Neuronal stem cell (in vitro differentiated cells): ENCODE measurements around the gene NOP16.

Source experiments
- DNase-seq: peaks from one replicate; pipeline ENCODE4 v3.0.0-alpha.2; 2013; ENCODE audit warnings: low spot score
- H2AFZ ChIP-seq: one replicate; pipeline ENCODE4 v1.6.1; 2013; ENCODE audit warnings: mild to moderate bottlenecking, low read length, inconsistent platforms
- H2AK5ac ChIP-seq: 2 replicates; pipeline ENCODE4 v1.6.1; 2013; ENCODE audit warnings: low read depth, mild to moderate bottlenecking, inconsistent platforms, low read length, moderate library complexity, mixed read lengths
- H2BK120ac ChIP-seq: 2 replicates; pipeline ENCODE4 v1.6.1; 2013; ENCODE audit warnings: low read depth, mild to moderate bottlenecking, inconsistent platforms, low read length, moderate library complexity, mixed read lengths
- H2BK12ac ChIP-seq: one replicate; pipeline ENCODE4 v1.6.1; 2013; ENCODE audit warnings: low read length, inconsistent platforms
- H2BK15ac ChIP-seq: 2 replicates; pipeline ENCODE4 v1.6.1; 2013; ENCODE audit warnings: mild to moderate bottlenecking, low read length, inconsistent platforms, mixed read lengths
- H2BK5ac ChIP-seq: one replicate; pipeline ENCODE4 v1.6.1; 2013; ENCODE audit warnings: inconsistent platforms, mild to moderate bottlenecking, low read length, moderate library complexity
- H3K14ac ChIP-seq: one replicate; pipeline ENCODE4 v1.6.1; 2013; ENCODE audit warnings: low read length, inconsistent platforms
- H3K18ac ChIP-seq: 2 replicates; pipeline ENCODE4 v1.6.1; 2013; ENCODE audit warnings: low read length, inconsistent platforms
- H3K23ac ChIP-seq: 2 replicates; pipeline ENCODE4 v1.6.1; 2013; ENCODE audit warnings: low read depth, mild to moderate bottlenecking, mixed read lengths, low read length, inconsistent platforms; ENCODE audit not compliant: poor library complexity
- H3K27ac ChIP-seq: replicated peaks from 3 replicates; pipeline ENCODE4 v1.5.1; 2013; ENCODE audit warnings: low read length, inconsistent platforms
- H3K27me3 ChIP-seq, 3 experiments: 2 replicates each; pipeline ENCODE4 v1.6.1; 2013; ENCODE audit warnings: low read length in 3 of 3, mild to moderate bottlenecking in 2 of 3, inconsistent platforms in 1 of 3, low read depth in 1 of 3, mixed read lengths in 1 of 3, moderate library complexity in 1 of 3; ENCODE audit not compliant: control insufficient read depth in 3 of 3, insufficient read depth in 3 of 3
- H3K36me3 ChIP-seq, 2 donors: replicated peaks in 1 of 2; 2 replicates each; pipeline ENCODE4 v1.6.1; 2013; ENCODE audit warnings: low read length in 2 of 2; ENCODE audit not compliant: control insufficient read depth in 2 of 2, insufficient read depth in 2 of 2
- H3K4ac ChIP-seq: 2 replicates; pipeline ENCODE4 v1.6.1; 2013; ENCODE audit warnings: inconsistent platforms, mild to moderate bottlenecking, low read length, moderate library complexity
- H3K4me1 ChIP-seq, 2 donors: 1 replicate in 1 of 2; 2 replicates in 1 of 2; pipeline ENCODE4 v1.6.1; 2013; ENCODE audit warnings: low read length in 2 of 2, low read depth in 1 of 2; ENCODE audit not compliant: control insufficient read depth in 2 of 2, insufficient read depth in 1 of 2
- H3K4me2 ChIP-seq: one replicate; pipeline ENCODE4 v1.6.1; 2013; ENCODE audit warnings: mild to moderate bottlenecking, low read length, inconsistent platforms; ENCODE audit not compliant: insufficient read depth, poor library complexity, severe bottlenecking
- H3K4me3 ChIP-seq, 2 donors: 2 replicates each; pipeline ENCODE4 v1.5.1; 2013; ENCODE audit warnings: low read length in 2 of 2, mild to moderate bottlenecking in 2 of 2, inconsistent platforms in 1 of 2, moderate library complexity in 1 of 2
- H3K79me1 ChIP-seq: one replicate; pipeline ENCODE4 v1.6.1; 2013; ENCODE audit warnings: low read depth, mild to moderate bottlenecking, inconsistent platforms, low read length, moderate library complexity
- H3K9ac ChIP-seq: one replicate; pipeline ENCODE4 v1.6.1; 2013; ENCODE audit warnings: mild to moderate bottlenecking, low read depth, low read length, inconsistent platforms; ENCODE audit not compliant: poor library complexity
- H3K9me3 ChIP-seq, 2 donors: replicated peaks in 1 of 2; 2 replicates each; pipeline versions ENCODE3 to v1.6.1; 2013; ENCODE audit warnings: low read length in 2 of 2, mild to moderate bottlenecking in 2 of 2, inconsistent platforms in 1 of 2, low read depth in 1 of 2, mixed read lengths in 1 of 2, moderate library complexity in 1 of 2; ENCODE audit not compliant: control insufficient read depth in 2 of 2, insufficient read depth in 1 of 2
- H4K8ac ChIP-seq: one replicate; pipeline ENCODE4 v1.6.1; 2013; ENCODE audit warnings: low read depth, mild to moderate bottlenecking, inconsistent platforms, low read length, moderate library complexity
- H4K91ac ChIP-seq: one replicate; pipeline ENCODE4 v1.6.1; 2013; ENCODE audit warnings: low read length, low read depth, mild to moderate bottlenecking, inconsistent platforms; ENCODE audit not compliant: poor library complexity
- WGBS, 2 donors: extraction: QIAGEN DNeasy Blood & Tissue Kit; methylation state at CpG; one replicate each; pipeline ENCODE4 v1.1.7; 2013; ENCODE audit warnings: missing lambda C conversion rate in 2 of 2, mixed read lengths in 1 of 2; ENCODE audit not compliant: insufficient read length in 2 of 2, insufficient replicate concordance in 1 of 2; ENCODE audit errors: extremely low coverage in 2 of 2; 5-methylcytosine and 5-hydroxymethylcytosine counted together
- small RNA-seq: library from polyadenylated mRNA; stranded (forward); fragments of <200 nt; extraction: miRNeasy Mini kit (QIAGEN cat#:217004); gene quantifications from one replicate; pipeline ENCODE3, GENCODE V24; 2013; ENCODE audit not compliant: insufficient read depth

The NOP16 gene

DNA sequence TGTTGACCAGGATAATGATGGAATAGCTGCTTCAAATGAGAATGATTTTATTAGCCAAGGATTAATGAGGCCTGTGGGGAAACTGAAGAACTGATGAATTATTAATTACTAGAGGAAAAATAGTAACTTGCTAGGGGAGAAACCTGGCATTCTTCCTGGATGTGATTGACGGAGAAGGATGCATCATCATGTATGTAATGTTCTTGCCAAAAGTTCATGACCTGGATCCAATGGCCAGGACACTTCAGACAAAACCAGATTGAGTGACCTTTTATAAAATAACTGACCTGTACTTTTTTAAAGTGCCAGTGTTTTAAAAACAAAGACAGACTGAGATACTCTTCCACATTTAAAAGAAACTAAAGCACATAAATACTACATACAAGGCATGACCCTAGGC is 50.5 kb downstream of the NOP16 start:
- H3K4ac ChIP-seq: no peak overlapping the region
- H3K27ac ChIP-seq: no peak overlapping the region
- no peak overlapping the region for H2BK5ac ChIP-seq
- no peak for DNase-seq
- no peak overlapping the region for H3K9ac ChIP-seq
- H2BK15ac ChIP-seq: no peak overlapping the region
- WGBS, 2 donors: no CpG with 5 or more reads among the region's 1 CpG
- H3K18ac ChIP-seq: no peak overlapping the region
- no peaks in the 10 kb centered on the region for H3K4me1 ChIP-seq
- H2AK5ac ChIP-seq: no peak overlapping the region
- H3K9me3 ChIP-seq: peaks cover 0 to 6% of the 10 kb centered on the region in 2 donors
- H3K79me1 ChIP-seq: no peaks in the 10 kb centered on the region
- no peaks in the 10 kb centered on the region for H3K27me3 ChIP-seq
- no peak overlapping the region for H3K23ac ChIP-seq
- H4K8ac ChIP-seq: no peak overlapping the region
- no peak overlapping the region for H4K91ac ChIP-seq
- no peak overlapping the region for H3K14ac ChIP-seq
- no peak overlapping the region for H2BK120ac ChIP-seq
- no peak overlapping the region for H2AFZ ChIP-seq
- no peak overlapping the region for H3K4me3 ChIP-seq
- H2BK12ac ChIP-seq: no peak overlapping the region
- H3K4me2 ChIP-seq: no peak overlapping the region
- H3K36me3 ChIP-seq: peaks cover 10 to 73% of the 10 kb centered on the region in 2 donors

DNA sequence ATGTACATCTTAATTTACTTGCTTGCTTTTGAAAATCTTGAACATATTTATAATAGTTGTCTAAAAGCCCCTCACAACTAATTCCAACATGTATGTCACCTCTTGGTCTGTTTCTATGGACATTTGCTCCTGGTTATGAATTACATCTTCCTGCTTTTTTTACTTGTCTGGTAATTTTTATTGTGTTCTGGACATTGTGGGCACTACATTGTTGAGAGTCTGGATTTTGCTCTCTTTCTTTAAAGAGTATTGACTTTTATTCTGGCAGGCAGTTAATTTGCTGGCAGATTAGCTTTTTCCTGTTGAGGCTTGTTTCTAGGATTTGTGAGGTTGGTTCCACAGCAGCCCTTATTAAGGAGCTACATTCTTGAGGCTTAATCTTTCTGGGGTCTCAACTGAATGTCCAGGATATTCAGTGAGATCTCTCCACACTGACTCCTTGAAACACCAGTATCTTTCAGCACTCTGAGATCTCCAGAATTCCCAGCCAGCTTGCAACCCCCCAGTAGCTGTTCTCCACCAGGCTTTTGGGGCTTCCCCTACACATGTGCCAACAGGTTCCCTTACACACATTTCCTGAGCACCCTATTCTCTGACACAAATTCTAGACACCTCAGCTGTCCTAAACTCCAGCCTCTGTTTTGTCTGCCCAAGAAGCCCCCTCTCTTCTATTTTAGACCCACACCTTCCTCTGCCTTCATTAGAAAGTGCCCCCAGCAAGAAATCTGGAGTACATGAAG is 54.2 kb downstream of the NOP16 start:
- Histone ChIP-seq H3K79me1 (no peaks in the 10 kb centered on the region), H2AFZ (no peak overlapping the region), H2BK5ac (no peak overlapping the region), H3K9ac (no peak overlapping the region), H3K9me3 (peaks cover 0 to 6% of the 10 kb centered on the region in 2 donors), H3K23ac (no peak overlapping the region), H2AK5ac (no peak overlapping the region), H3K27me3 (no peaks in the 10 kb centered on the region), H3K4me3 (no peak overlapping the region), H3K4ac (no peak overlapping the region), H2BK12ac (no peak overlapping the region), H3K4me1 (no peaks in the 10 kb centered on the region), H3K4me2 (no peak overlapping the region), H3K36me3 (peaks cover 8 to 50% of the 10 kb centered on the region in 2 donors), H3K14ac (no peak overlapping the region), H3K18ac (no peak overlapping the region), H2BK120ac (no peak overlapping the region), H2BK15ac (no peak overlapping the region), H4K8ac (no peak overlapping the region), H4K91ac (no peak overlapping the region), H3K27ac (no peak overlapping the region)
- DNase-seq: no peak

Small RNAs within 50 kb of the gene (small RNA-seq; reads per million reads assigned to genes)
- 11.0 reads per million, percentile 61 among the genes with 10 or more reads in this experiment for gene MIR1271
